Large intestine (tissue), 3 donors: Measurements from ENCODE around the gene JPT2. TPM values are rescaled to one million over a fixed set of nuclear protein-coding genes. Genes with fewer than 3 reads are reported as not detected.

ENCODE experiments used
- DNase-seq, 2 donors: peaks; one replicate each; pipeline versions ENCODE4 v3.0.0 to v3.0.0-alpha.2; 2013
- H3K27ac ChIP-seq: one replicate; pipeline ENCODE4 v1.5.1; 2013; ENCODE audit warnings: low read length
- H3K27me3 ChIP-seq: 2 replicates; pipeline ENCODE4 v1.6.1; 2013; ENCODE audit warnings: low read length; ENCODE audit not compliant: control insufficient read depth, insufficient read depth
- H3K36me3 ChIP-seq: 2 replicates; pipeline ENCODE4 v1.6.1; 2013; ENCODE audit warnings: low read length; ENCODE audit not compliant: control insufficient read depth, insufficient read depth
- H3K4me1 ChIP-seq: one replicate; pipeline ENCODE4 v1.6.1; 2013; ENCODE audit warnings: low read length; ENCODE audit not compliant: control insufficient read depth, insufficient read depth
- H3K4me3 ChIP-seq: one replicate; pipeline ENCODE4 v1.5.1; 2013; ENCODE audit warnings: low read length
- H3K9me3 ChIP-seq: one replicate; pipeline ENCODE4 v1.6.1; 2013; ENCODE audit warnings: mild to moderate bottlenecking, low read depth, low read length, moderate library complexity; ENCODE audit not compliant: control insufficient read depth
- WGBS: methylation state at CpG from one replicate; pipeline ENCODE4 v1.1.5; 2013; ENCODE audit warnings: low lambda C conversion rate; ENCODE audit not compliant: insufficient coverage; 5-methylcytosine and 5-hydroxymethylcytosine counted together
- polyA plus RNA-seq: library from polyadenylated mRNA; unstranded; fragments of 120-200 nt; gene quantifications from one replicate; pipeline ENCODE4 v1.2.1, GENCODE V29; 2013

Gene JPT2
- polyA plus RNA-seq, 1 donor = 52.2 TPM

DNA sequence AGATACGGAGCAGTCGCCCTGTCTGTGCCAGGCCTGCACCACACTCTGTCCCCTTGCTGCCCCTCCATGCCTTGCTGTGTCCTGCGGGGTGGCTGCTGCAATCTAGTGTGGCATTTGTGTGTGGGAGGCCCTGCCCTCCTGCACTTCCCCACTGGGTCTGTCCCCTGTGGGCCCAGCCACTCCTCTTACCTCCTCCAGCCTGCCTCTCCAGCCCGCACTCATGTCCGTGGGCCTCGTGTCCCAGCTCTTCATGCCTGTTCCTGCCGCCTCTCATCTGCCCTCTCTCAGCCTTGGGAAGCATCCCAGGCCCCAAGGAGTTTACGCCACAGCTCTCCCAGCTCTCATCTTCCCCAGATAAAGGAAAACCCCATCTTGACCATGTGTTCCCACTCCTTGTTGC lies 39.3 kb upstream of the JPT2 start:
- Histone ChIP-seq H3K27me3 (no peaks in the 10 kb centered on the region), H3K4me3 (no peak overlapping the region), H3K4me1 (no peaks in the 10 kb centered on the region), H3K36me3 (peaks cover 87% of the 10 kb centered on the region), H3K27ac (no peak overlapping the region), H3K9me3 (no peaks in the 10 kb centered on the region)
- DNase-seq = no peak
- WGBS = 77% methylated on average over 3 of the region's 8 CpGs

DNA sequence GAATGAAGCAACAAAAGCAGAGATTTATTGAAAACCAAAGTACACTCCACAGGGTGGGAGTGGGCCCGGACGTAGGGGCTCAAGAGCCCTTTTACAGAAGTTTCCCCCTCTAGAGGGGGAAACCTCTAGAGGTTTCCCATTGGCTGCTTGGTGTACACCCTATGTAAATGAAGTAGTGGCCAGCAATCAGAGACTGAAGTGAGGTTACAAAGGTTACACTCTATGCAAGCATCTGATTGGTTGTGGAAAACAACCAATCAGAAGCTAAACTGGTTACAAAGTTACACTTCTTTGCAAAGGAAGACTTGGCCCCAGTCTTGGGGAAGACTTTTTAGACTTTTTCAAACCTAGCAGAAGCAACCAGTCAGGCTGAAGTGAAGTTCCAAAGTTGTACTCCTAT lies 38.8 kb upstream of the JPT2 start:
- Histone ChIP-seq H3K4me3 (no peak overlapping the region), H3K9me3 (no peaks in the 10 kb centered on the region), H3K36me3 (peaks cover 88% of the 10 kb centered on the region), H3K27ac (no peak overlapping the region), H3K4me1 (no peaks in the 10 kb centered on the region), H3K27me3 (no peaks in the 10 kb centered on the region)
- DNase-seq = no peak
- WGBS = no CpG with 5 or more reads among the region's 2 CpGs

DNA sequence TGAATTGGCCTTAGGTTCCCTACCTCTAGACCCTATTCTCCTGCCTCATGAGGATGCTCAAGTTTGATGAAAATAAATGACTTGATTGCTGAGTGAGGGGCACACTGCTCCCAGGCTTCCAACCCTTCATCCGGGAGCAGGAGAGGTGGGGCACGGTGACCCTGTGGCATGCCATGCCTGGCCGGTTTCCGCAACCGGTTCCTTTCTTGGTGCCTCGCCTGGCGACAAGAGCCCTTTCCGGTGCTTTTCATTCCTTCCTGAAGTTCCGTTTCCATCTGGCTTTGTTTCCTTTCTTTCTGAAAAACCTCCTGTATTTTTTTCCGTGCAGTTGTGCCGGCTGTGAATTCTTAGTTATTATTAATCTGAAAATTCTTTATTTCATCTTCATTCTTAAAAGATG lies 38.2 kb upstream of the JPT2 start:
- Histone ChIP-seq H3K27ac (no peak overlapping the region), H3K4me3 (no peak overlapping the region), H3K4me1 (no peaks in the 10 kb centered on the region), H3K36me3 (peaks cover 84% of the 10 kb centered on the region), H3K9me3 (no peaks in the 10 kb centered on the region), H3K27me3 (no peaks in the 10 kb centered on the region)
- WGBS = 94% methylated on average over 5 of the region's 11 CpGs
- no peak for DNase-seq

DNA sequence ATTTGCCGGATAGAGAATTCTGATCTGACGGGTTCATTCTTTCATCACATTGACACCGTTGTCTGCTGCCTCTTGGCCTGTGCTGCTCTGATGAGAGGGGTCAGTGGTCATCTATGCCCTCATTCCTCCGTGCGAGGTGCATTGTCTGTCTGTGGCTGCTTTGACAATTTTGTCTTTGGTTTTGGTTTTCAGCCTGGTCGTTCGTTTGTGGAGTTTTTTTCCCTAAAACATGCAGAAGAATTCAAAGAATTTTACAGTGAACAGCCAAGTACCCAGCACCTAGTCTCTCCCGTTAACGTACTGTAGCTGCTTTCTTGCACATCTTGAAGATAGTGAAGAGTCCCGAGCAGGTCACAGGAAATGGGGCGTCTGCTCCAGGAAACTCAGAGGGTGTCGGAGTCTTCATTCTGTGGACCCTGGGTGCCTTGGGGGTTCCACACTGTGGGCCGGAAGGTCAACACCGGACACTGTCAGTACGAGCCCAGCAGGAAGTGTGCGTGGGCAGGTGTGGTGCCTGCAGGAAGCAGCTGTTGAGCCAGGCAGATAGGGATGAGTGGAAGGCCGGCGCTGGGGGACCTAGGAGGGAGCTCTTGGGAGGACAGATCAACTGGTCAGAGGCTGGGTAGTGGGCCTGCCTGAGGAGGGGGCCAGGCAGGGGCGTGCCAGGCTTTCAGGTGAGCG lies 37.7 kb upstream of the JPT2 start:
- Histone ChIP-seq H3K9me3 (no peaks in the 10 kb centered on the region), H3K4me3 (no peak overlapping the region), H3K4me1 (no peaks in the 10 kb centered on the region), H3K27ac (no peak overlapping the region), H3K27me3 (no peaks in the 10 kb centered on the region), H3K36me3 (peaks cover 81% of the 10 kb centered on the region)
- WGBS = 100% methylated on average over 1 of the region's 20 CpGs
- DNase-seq = no peak

DNA sequence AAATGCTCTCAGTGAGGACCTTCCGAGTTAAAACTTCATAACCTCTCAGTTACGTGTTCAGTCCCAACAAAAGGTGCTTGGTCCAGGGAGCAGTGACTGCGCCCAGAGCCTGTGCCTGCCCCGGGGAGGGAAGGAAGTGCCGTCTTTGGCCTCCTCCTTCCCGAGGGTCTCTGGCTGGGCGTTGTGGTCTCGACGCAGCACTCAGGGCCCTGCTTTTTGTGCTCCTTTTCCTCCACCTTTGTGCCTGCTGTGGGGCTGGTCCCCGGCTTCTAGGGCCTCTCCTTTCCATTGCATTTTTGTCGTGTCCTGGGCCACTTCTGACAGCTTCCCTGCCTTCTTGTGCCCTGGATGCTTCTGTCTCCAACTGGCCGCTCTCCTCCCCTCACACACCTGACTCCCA lies 36.8 kb upstream of the JPT2 start:
- DNase-seq = no peak
- WGBS = no CpG with 5 or more reads among the region's 12 CpGs
- H3K4me3 ChIP-seq = no peak overlapping the region
- no peak overlapping the region for H3K27ac ChIP-seq
- no peaks in the 10 kb centered on the region for H3K4me1 ChIP-seq
- peaks cover 86% of the 10 kb centered on the region for H3K36me3 ChIP-seq
- no peaks in the 10 kb centered on the region for H3K9me3 ChIP-seq
- H3K27me3 ChIP-seq = no peaks in the 10 kb centered on the region

DNA sequence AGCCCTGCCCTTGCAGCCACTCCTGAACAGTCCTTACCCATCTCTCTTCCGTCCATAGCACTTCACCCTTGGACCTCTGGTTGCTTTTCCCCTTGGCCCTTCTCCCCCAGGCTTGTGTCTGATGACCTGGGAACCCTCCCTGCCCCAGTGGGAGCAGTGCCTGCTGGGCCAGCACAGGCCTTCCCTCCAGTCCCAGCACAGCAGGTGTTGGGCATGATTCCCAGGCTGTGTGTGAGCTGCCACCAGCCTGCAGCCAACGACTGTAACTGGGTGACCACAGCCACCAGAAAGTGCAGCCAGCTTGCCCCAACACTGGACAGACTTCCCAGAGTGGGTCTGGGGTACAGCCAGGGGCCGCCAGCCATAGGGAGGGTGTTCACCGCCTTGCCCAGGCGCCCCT lies 35.9 kb upstream of the JPT2 start:
- Histone ChIP-seq H3K27me3 (no peaks in the 10 kb centered on the region), H3K36me3 (peaks cover 85% of the 10 kb centered on the region), H3K4me1 (no peaks in the 10 kb centered on the region), H3K27ac (no peak overlapping the region), H3K9me3 (no peaks in the 10 kb centered on the region), H3K4me3 (no peak overlapping the region)
- DNase-seq = no peak
- 100% methylated on average over 1 of the region's 5 CpGs for WGBS

DNA sequence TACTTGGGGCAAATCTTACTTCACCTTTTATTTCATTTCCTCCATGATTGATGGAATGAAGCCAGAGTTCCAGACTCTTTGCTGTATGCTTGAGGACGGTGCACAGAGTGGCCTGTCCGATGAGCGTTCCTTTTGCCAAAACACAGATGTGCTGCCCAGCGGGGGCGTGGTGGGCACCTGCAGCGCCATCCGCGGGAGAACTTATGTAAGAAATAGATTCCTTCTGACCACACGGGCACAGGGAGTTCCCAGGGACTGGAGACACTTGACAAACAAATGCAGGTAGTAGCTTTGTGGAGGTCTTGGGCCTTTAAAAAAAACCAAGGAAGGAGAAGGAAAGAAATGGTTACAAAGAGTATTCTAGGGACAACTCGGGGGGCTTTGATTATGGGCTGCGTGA lies 35.3 kb upstream of the JPT2 start:
- H3K27me3 ChIP-seq = no peaks in the 10 kb centered on the region
- H3K27ac ChIP-seq = no peak overlapping the region
- no CpG with 5 or more reads among the region's 11 CpGs for WGBS
- H3K4me1 ChIP-seq = no peaks in the 10 kb centered on the region
- H3K4me3 ChIP-seq = no peak overlapping the region
- DNase-seq = no peak
- peaks cover 80% of the 10 kb centered on the region for H3K36me3 ChIP-seq
- H3K9me3 ChIP-seq = no peaks in the 10 kb centered on the region

DNA sequence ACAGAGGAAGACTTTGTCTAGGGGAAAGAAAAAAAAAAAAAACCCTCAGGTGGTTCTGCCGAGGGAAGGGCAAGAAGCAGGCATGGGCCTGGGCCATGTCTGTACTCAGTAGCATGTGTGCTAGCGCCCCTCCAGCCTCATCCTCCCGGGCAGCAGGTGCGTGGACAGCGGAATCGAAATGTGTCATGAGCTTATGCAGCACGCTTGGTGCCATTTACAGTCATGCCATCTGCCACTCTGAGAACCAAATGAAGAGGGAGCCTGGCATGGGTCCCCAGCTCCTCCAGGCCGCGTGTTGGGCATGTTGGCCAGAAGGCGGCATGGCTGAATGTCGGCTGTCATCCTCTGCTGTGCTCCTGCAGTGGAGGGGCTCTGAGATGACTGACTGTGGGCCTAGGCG lies 34.6 kb upstream of the JPT2 start:
- WGBS = no CpG with 5 or more reads among the region's 12 CpGs
- DNase-seq = no peak
- Histone ChIP-seq H3K9me3 (no peaks in the 10 kb centered on the region), H3K27ac (no peak overlapping the region), H3K27me3 (no peaks in the 10 kb centered on the region), H3K36me3 (peaks cover 78% of the 10 kb centered on the region), H3K4me1 (no peaks in the 10 kb centered on the region), H3K4me3 (no peak overlapping the region)

DNA sequence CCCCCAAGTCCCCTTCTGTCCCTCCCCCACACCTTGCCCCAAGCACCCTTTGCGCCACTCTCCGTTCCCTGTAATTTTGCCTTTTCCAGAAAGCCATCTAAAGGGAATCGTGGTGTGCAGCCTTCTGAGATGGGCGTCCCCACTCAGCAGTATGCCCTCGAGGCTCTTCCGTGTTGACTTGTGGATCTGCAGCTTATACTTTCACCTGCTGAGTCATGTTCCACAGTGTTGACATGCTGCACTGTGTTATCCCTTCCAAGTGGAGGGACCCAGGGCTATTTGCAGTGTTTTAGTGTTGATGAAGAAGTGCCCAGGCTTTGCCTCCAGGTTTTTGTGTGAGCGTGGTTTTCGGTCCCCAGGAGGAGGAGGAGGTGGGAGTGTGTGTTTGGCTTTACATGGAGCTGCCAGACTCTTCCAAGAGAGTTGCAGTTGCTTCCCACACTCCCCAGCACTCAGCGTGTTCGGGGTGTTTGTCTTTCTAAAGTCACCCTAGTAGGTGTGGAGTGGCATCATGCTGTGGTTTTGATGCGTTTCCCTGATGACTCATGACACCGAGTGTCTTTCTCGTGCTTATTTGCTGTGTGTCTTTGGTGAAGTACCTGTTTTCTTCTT lies 32.1 kb upstream of the JPT2 start:
- no peak for DNase-seq
- Histone ChIP-seq H3K4me3 (no peak overlapping the region), H3K4me1 (no peaks in the 10 kb centered on the region), H3K9me3 (no peaks in the 10 kb centered on the region), H3K36me3 (peaks cover 62% of the 10 kb centered on the region), H3K27me3 (no peaks in the 10 kb centered on the region), H3K27ac (no peak overlapping the region)
- WGBS = 93% methylated on average over 3 of the region's 13 CpGs

DNA sequence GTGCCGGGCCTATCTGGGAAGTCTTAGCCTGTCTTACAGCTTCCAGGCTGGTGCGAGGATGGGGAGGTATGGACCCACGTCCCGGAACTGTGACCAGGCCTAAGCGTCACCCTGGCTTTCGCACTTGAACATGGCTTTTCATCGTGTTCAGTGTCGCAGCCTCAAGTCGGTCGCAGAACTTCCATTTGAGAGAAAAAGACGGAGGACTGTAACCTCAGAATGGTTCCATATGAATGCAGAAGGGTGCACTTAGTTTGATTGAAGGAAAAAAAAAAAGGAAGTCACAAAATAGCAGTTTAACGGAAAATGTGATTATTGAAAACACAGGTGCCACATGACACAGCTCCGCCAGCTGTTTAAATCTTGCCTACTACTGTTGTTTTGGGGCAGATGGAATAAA lies 30.2 kb upstream of the JPT2 start:
- peaks cover 62% of the 10 kb centered on the region for H3K36me3 ChIP-seq
- no peaks in the 10 kb centered on the region for H3K27me3 ChIP-seq
- no peak for DNase-seq
- no peaks in the 10 kb centered on the region for H3K9me3 ChIP-seq
- WGBS = 90% methylated on average over 2 of the region's 13 CpGs
- no peaks in the 10 kb centered on the region for H3K4me1 ChIP-seq
- H3K27ac ChIP-seq = no peak overlapping the region
- no peak overlapping the region for H3K4me3 ChIP-seq

DNA sequence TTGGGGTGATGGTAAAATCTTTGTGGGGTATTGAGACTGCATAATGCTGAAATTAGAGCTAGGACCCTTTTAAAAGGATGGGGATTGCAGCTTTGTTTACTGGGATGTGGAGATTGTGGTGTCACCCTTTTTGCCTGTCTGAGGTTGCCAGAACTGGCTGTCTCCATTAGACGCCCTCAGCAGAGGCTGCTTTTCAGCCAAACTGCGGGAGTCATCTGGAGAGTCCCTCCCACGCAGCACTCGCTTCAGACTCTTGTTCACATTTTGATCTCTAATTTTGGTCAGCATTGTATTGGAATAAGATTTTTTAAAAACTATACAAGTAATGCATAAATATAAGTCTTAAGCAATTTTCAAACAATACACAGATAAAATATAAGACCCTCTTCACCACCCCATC lies 27.9 kb upstream of the JPT2 start:
- H3K36me3 ChIP-seq = peaks cover 62% of the 10 kb centered on the region
- no peak for DNase-seq
- H3K27me3 ChIP-seq = no peaks in the 10 kb centered on the region
- no peaks in the 10 kb centered on the region for H3K4me1 ChIP-seq
- no peak overlapping the region for H3K27ac ChIP-seq
- H3K4me3 ChIP-seq = no peak overlapping the region
- no CpG with 5 or more reads among the region's 4 CpGs for WGBS
- no peaks in the 10 kb centered on the region for H3K9me3 ChIP-seq
